ENCODE results near the gene CA10.

CA10 gene

DNA sequence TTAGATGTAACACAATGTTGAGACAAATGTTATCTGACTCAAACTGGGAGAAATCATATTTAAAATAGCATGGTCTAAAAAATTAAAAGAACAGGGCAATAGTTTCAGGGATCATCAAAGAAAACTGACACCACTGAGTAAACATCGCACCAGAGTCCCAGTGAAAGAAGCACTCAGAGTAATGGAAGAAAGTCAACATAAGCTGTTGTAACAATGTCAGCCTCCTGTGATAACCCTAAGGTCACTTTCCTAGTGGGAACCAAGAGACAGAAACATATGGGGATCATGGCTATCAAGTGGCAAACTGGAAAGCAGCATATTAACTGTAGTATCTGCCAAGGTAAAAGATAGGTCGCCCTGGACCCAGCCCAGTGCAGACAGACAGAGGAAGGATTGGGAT, 160.8 kb downstream of the CA10 start:
- TF ChIP-seq CTCF (conservative IDR thresholded peaks at IDR 0.05), result no peak
- H3K27ac ChIP-seq, result no peak overlapping the region

GRCh38 chr17:51995797-51996403, 162.6 kb downstream of the CA10 start:
- TF ChIP-seq CTCF (conservative IDR thresholded peaks at IDR 0.05), result no peak

GRCh38 chr17:51992864-51993416, 165.6 kb downstream of the CA10 start:
- no peak for TF ChIP-seq CTCF (conservative IDR thresholded peaks at IDR 0.05)
- no peak overlapping the region for H3K27ac ChIP-seq

More at GRCh38 chr17:51995797-51996403, 162.6 kb downstream of the CA10 start:
- H3K27ac ChIP-seq, result no peak overlapping the region

GRCh38 chr17:51971121-51971520, 187.4 kb downstream of the CA10 start:
- no peak for TF ChIP-seq CTCF (conservative IDR thresholded peaks at IDR 0.05)
- H3K27ac ChIP-seq, result no peak overlapping the region

DNA sequence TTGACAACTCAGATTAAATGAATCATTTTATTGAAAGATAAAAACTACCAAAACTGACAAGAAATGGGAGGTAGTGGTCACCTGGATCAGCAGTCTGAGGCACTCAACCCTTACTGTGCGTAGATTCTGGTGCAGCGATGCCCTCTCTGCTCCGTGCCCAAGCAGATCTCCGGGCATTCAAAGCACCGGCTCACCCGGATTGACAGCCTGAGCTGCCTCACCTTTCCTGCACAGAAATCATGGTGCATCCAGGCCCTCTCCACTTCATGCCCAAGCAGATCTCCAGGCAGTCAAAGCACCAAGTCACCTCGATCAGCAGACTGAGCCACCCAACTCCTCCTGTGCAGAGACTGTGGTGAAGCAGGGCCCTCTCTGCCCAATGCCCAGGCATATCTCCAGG, 196.8 kb downstream of the CA10 start:
- TF ChIP-seq CTCF (conservative IDR thresholded peaks at IDR 0.05), result no peak
- no peak overlapping the region for H3K27ac ChIP-seq

- no peak overlapping the region for H3K27ac ChIP-seq
- TF ChIP-seq CTCF (conservative IDR thresholded peaks at IDR 0.05), result no peak
Observed at GRCh38 chr17:51957786-51958185, 200.7 kb downstream of the CA10 start.

GRCh38 chr17:51955245-51955644, 203.3 kb downstream of the CA10 start:
- no peak overlapping the region for H3K27ac ChIP-seq
- no peak for TF ChIP-seq CTCF (conservative IDR thresholded peaks at IDR 0.05)

Measured in VCaP (cell line).